ENCODE measurements around the gene CCNC.

Gene CCNC

DNA sequence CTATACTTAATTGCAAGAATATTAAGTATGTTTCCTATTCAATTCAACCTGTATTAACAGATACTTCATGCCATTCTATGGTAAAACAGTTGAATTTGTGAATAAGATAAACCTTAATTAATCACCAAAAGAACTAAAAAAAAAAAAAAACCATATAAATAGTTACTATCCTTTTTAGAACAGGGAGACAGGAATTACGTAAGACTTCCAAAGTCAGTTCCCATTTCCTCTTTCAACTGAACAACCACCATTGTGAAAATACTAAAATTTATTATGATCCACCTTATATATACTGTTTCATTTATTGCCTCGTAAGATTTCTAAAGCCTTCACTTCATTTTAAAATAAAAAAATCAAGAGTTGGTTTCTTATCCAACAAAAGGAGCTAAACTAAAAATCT lies 9.4 kb downstream of the CCNC start:
- FAIRE-seq (no peak), DNase-seq (ENCODE audit: extremely low spot score, insufficient read length, low read depth) (no peak)

DNA sequence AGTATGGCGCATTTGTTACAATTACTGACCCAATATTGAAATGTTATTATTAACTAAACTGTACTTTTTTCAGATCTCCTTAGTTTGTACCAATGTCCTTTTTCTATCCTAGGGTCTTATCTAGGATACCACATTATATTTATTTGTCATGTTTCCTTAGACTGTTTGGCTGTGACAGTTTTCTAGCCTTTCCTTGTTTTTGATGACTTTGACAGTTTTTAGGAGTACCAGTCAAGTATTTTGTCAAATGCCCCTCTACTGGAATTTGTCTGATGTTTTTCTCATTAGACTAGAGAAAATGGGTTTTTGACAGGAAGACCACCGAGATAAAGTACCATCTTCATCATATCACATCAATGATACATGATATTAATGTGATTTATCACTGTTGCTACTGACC lies 14.6 kb downstream of the CCNC start:
- FAIRE-seq, result no peak
- DNase-seq (ENCODE audit: extremely low spot score, insufficient read length, low read depth), result no peak

DNA sequence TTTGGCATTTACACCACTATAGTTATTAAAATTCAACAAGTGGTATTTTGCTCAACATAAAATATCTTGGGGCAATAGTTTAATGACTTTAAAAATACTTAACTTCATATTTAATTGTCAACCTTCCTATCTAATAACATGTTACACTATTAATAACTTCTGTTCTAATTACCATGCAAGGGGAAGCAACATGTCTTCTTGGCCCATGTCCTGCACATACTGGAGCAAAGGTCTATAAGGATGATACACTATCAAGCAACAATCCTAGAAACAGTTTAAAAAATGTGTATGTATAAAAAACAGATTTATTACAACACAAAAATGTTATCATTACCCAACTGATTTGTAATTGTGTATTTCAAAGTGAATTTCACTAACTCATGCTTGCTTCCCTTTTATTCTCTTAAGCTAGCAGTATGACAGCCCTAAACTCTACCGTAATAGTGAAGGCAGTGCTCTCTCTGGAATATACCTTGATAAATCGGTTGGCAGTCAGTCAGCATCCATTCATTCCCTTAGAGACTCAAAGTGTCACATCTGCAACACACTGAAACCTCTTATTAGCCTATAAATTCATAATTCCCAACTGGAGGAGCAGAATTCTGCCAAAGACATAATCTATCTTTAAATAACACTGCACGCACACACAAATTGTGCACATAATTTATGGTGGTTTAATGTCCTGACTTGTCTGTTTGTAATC lies 18.3 kb downstream of the CCNC start:
- FAIRE-seq, result no peak
- DNase-seq (ENCODE audit: extremely low spot score, insufficient read length, low read depth), result no peak

DNA sequence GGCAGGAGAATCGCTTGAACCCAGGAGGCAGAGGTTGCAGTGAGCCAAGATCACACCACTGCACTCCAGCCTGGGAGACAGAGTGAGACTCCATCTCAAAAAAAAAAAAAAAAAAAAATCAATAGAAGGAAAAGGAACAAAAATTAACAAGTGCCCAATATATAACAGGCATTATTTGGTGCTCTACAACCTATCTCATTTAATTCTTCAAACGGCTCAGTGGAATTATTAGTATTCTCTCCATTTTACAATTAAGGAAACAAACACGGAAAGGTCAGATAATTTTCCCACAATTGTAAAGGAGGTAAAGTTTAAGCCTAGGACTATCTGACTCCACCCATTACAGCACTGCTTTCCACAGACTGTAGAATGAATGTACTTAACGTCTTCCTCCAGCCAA lies 19.8 kb downstream of the CCNC start:
- DNase-seq (ENCODE audit: extremely low spot score, insufficient read length, low read depth) (no peak), FAIRE-seq (no peak)

GRCh38 chr6:99547526-99547925 lies 20.9 kb downstream of the CCNC start:
- no peak for FAIRE-seq
- DNase-seq (ENCODE audit: extremely low spot score, insufficient read length, low read depth), result no peak

DNA sequence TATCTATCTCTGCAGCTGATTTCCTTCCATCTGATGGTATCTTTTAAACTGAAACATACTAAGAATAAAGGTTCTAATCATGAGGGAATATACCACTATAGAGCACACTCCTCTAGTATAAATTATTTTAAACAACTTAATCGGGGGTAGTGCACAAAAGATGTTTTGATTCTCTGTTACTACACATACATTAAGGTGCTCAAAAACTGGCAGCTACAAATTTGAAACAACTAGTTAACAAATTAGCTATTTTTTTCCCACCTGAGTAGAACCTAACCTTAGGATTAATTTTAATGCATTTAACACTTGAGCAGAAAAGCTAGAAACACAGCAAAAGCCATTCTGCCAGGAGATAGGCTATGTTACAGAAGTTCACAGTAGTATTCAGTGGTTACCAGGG lies 23.0 kb downstream of the CCNC start:
- FAIRE-seq (no peak), DNase-seq (ENCODE audit: extremely low spot score, insufficient read length, low read depth) (no peak)

DNA sequence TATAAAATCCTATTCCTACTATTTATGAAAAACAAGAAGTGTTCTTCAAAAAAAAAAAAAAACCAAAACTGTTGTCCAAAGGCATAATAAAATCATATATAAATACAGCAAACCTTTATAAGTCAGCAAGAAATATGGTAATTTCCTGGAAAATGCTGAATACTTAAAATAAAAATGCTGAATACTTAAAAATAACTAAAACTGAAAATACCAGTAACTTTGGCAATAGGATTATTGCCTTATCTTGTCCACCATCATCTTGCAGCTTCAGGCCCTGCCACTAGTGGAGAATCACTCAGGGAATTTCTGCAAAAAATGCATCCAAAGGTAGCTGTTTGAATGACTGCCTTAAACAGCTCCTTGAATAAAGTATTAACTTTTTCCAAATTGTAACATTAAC lies 24.5 kb downstream of the CCNC start:
- DNase-seq (ENCODE audit: extremely low spot score, insufficient read length, low read depth) (no peak), FAIRE-seq (no peak)

DNA sequence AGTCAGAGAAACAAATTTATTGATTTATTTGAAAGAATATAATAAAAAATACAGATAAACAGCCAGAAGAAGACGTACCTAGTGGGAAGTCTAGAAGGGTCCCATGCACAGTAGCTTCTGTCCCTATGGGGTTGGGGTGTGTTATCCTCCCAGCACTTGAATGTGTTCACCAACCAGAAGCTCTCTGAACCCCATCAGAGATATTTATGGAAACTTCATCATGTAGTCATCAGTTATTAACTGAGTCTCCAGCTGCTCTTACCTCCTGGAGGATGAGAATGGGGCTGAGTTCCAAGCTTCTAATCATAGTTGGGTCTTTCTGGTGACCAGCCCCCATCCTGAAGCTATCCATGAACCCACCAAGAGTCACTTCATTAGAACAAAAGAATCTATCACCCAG lies 37.8 kb downstream of the CCNC start:
- no peak for FAIRE-seq
- DNase-seq (ENCODE audit: extremely low spot score, insufficient read length, low read depth), result no peak

DNA sequence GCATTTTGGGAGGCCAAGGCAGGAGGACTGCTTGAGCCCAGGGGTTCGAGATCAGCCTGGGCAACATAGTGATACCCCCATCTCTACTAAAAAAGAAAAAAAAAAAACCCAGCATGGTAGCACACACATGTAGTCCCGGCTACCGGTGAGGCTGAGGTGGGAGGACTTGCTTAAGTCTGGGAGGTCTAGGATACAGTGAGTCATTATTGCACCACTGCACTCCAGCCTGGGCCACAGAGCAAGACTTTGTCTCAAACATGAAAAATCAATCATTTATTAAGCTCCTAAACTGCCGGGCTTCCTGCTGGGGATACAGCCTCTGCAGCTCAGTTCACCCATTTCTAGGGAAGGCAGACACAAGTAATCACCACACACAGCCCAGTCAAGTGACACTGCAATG lies 45.9 kb downstream of the CCNC start:
- no peak for FAIRE-seq
- DNase-seq (ENCODE audit: extremely low spot score, insufficient read length, low read depth), result no peak

- DNase-seq (ENCODE audit: extremely low spot score, insufficient read length, low read depth), result peak; percentile 4
- FAIRE-seq, result no peak
Measured at GRCh38 chr6:99521633-99522151, 46.8 kb downstream of the CCNC start.

DNA sequence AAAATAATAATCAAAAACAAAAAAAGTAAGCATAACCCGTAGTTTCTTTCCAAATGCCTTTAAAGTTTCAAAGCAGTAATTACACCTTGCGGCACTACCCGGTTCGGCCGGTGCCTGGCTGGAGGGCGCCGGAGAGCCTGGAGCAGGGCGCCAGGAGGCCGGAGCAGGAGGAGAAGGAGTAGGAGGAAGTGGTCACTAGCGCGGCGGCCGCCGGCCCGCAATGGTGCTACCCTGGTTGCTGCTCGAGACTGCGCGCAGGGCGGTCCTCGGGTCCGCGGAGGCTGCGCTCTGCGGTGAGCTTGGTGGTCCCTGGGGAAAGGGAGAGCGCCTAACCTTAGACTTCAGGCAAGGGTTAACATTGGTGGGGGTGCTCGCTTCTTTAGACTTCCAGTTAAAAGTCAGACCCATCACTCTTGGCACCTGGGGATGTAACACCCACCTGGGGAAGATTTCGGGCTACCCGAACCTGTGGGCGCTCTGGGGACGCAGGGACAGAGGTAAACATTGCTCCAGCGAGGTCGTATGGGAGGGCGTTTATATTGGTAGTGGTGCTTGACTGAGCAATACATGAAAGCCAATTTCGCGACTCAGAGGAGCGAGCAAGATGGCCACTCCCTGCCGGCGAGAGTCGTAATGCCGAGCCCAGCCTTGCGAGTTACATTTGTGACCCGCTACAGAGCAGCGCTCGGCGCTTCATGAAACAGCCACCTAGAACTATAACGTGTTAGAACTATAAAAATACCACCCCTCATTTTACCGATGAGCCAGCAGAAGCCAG lies 47.4 kb downstream of the CCNC start:
- peak; percentile 79 for DNase-seq (ENCODE audit: extremely low spot score, insufficient read length, low read depth)
- FAIRE-seq, result peak; percentile 85

DNA sequence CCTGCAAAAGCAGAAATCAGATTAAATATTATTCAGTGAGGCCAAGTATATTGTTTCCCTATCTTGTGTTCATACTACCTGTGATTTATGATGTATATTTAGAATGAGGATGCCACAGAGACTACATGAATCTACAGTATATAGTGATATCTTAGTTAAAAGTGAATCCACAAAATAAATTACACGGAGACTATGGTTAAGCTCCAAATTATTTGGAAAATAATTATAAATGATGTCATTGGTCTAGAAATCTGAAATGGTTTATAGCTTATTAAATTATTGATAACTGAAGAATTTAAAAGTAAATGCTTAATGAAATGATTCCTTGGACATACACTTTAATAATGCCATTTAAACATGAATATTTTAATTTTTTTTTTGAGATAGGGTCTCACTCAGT lies 49.0 kb downstream of the CCNC start:
- DNase-seq (ENCODE audit: extremely low spot score, insufficient read length, low read depth) (no peak), FAIRE-seq (no peak)

DNA sequence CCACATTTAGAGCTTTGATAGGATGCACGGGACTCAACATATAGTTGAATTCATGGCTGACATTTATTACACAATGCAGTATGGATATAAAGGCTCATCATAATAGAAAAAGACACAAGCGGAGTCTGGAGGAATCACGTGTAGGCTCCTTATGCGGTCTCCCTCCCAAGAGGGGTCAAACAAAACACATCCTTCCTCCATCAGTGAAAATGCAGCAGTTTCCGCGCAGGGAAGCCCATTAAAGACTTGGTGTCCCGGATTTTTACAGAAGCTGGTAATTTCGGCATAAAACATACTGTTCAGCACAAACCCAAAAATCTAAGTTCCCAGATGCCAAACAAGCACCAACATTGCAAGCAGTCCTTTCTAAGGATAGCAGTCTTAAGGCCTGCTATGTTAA lies 54.4 kb downstream of the CCNC start:
- FAIRE-seq (peak; percentile 5), DNase-seq (ENCODE audit: extremely low spot score, insufficient read length, low read depth) (no peak)

- no peak for DNase-seq (ENCODE audit: extremely low spot score, insufficient read length, low read depth)
- no peak for FAIRE-seq
Measured at GRCh38 chr6:99512033-99512432, 56.4 kb downstream of the CCNC start.

GRCh38 chr6:99507648-99508047 lies 60.8 kb downstream of the CCNC start:
- DNase-seq (ENCODE audit: extremely low spot score, insufficient read length, low read depth), result no peak
- FAIRE-seq, result no peak

DNA sequence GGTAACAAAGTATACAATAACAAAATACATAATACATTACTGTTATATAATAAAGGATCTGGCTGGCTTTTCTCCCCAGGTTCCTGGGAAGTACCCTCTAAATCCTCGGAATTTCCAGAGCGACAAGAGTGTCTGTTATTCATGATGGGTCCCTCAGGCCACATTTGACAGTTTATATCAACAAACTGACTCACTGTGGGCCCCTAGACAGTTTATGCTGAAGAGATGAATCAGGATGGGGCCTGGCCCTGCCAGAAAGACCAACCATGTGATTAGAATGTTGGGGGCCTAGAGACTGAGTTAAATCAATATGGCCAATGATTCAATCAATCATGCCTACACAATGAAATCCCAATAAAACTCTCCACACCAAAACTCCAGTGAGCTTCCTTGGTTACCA lies 66.7 kb downstream of the CCNC start:
- FAIRE-seq (no peak), DNase-seq (ENCODE audit: extremely low spot score, insufficient read length, low read depth) (no peak)

DNA sequence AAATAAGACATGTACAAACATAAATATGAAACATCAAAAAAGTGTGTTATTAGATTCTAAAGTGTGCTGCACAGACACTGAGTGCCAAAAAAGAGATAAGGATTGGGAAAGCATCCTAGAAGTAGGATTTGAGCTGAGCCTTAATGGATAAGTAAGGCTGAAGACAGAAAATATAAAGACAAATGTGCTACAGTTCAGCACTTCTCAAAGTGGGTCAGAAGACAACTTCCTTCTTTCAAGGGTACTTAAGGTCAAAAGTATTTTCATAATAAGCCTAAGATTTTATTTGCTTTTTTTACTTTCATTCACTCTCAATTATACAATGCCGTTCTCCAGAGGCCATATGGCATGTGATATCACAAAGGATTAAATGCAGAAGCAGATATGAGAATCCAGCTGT lies 70.0 kb downstream of the CCNC start:
- DNase-seq (ENCODE audit: extremely low spot score, insufficient read length, low read depth), result no peak
- peak; percentile 5 for FAIRE-seq

DNA sequence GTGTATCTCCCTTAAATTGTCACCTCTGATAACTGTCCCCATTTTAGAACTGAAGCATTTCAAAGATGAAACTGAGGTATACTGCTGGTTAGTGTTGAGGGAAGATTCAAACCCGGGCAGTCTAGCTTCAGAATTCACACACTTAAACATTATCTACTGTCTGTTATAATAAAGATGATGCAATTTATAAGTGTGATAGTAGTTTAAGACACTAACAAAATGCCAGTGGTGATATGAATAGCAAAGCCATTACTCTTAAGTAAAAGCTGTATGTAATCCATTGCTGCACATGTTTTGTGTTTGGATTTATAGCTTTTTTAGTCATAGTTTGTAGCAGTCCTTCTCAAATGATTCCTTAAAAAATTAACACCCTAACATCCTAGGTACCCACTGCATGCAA lies 73.0 kb downstream of the CCNC start:
- FAIRE-seq (no peak), DNase-seq (ENCODE audit: extremely low spot score, insufficient read length, low read depth) (no peak)
